HepG2 (cell line): ENCODE measurements around the gene G6PC3. TPM values are rescaled to one million over a fixed set of nuclear protein-coding genes. Genes with fewer than 3 reads are reported as not detected.

Source experiments
- ATAC-seq: fragments of 200-7000 bp; cut with Tn5 transposase; 3 replicates; pipeline ENCODE4 v1.9.1; 2020; ENCODE audit warnings: mild to moderate bottlenecking, moderate library complexity
- BruUV-seq: library from RNA; stranded (reverse); fragments of 400-500 nt; replicated peaks from 2 replicates; lab custom pipeline; 2021; lab: Mats Ljungman, UMichigan
- CTCF ChIA-PET: fragments of 300-600 bp; formaldehyde crosslinking; extraction: SDS; loops from one replicate; lab custom pipeline; 2021; ENCODE audit warnings: low total read pairs, inconsistent platforms, low intra/inter-chr PET ratio; lab: Yijun Ruan, JAX
- POLR2A ChIA-PET: fragments of 350-600 bp; sonication (Branson Sonifier 250); formaldehyde crosslinking; loops from one replicate; lab custom pipeline; 2020; ENCODE audit warnings: antibody characterized with exemption, inconsistent platforms; lab: Yijun Ruan, JAX
- DNase-seq: peaks from one replicate; pipeline ENCODE4 v3.0.0-alpha.2; 2015; ENCODE audit warnings: low spot score
- FAIRE-seq: peaks from 3 replicates; lab custom pipeline; 2011; peaks lifted over from hg19 to GRCh38; lab: Jason Lieb, UNC
- H2AFZ ChIP-seq: one replicate; pipeline ENCODE4 v1.6.1; 2011; ENCODE audit warnings: low read length, inconsistent platforms
- H3K27ac ChIP-seq: fragments of 300-600 bp; 3 replicates; pipeline ENCODE4 v1.8.0; 2011; ENCODE audit warnings: mixed run types, mild to moderate bottlenecking, mixed read lengths, low read length, inconsistent platforms; ENCODE audit not compliant: insufficient read depth; ENCODE audit errors: extremely low read length
- H3K27me3 ChIP-seq, 2 experiments: fragments of 200-600 bp in 1 of 2; 2 replicates in 1 of 2; 3 replicates in 1 of 2; pipeline versions ENCODE4 v1.6.0 to v1.8.0; 2011; ENCODE audit warnings: low read length in 2 of 2, mild to moderate bottlenecking in 2 of 2, moderate library complexity in 2 of 2, inconsistent platforms in 1 of 2; ENCODE audit not compliant: insufficient read depth in 2 of 2, control insufficient read depth in 1 of 2
- H3K36me3 ChIP-seq, 2 experiments: fragments of 200-600 bp in 1 of 2; replicated peaks in 1 of 2; 2 replicates in 1 of 2; 3 replicates in 1 of 2; pipeline versions ENCODE4 v1.5.1 to v1.8.0; 2011; ENCODE audit warnings: low read length in 2 of 2, inconsistent platforms in 1 of 2; ENCODE audit not compliant: insufficient read depth in 2 of 2, control insufficient read depth in 1 of 2
- H3K4me1 ChIP-seq: 2 replicates; pipeline ENCODE4 v1.5.1; 2012; ENCODE audit warnings: low read length, inconsistent platforms; ENCODE audit not compliant: insufficient read depth
- H3K4me2 ChIP-seq: 2 replicates; pipeline ENCODE4 v1.6.0; 2011; ENCODE audit warnings: low read depth, low read length, inconsistent platforms
- H3K4me3 ChIP-seq, 3 experiments: fragments of 200-600 bp in 1 of 3; sonication (generic), shearing (Covaris generic) in 1 of 3; replicated peaks in 1 of 3; 2 replicates each; pipeline ENCODE4 v1.5.1; 2011 to 2016; ENCODE audit warnings: low read length in 3 of 3, inconsistent platforms in 2 of 3, low read depth in 2 of 3, mild to moderate bottlenecking in 2 of 3, control low read depth in 1 of 3, mixed read lengths in 1 of 3; ENCODE audit not compliant: insufficient read depth in 1 of 3
- H3K79me2 ChIP-seq: one replicate; pipeline ENCODE4 v1.6.1; 2011; ENCODE audit warnings: low read length, inconsistent platforms; ENCODE audit not compliant: insufficient read depth
- H3K9ac ChIP-seq: 2 replicates; pipeline ENCODE4 v1.6.0; 2011; ENCODE audit warnings: mild to moderate bottlenecking, low read depth, low read length, inconsistent platforms; ENCODE audit not compliant: insufficient read depth
- H3K9me3 ChIP-seq: 2 replicates; pipeline ENCODE4 v1.5.1; 2012; ENCODE audit warnings: mild to moderate bottlenecking, low read length
- H4K20me1 ChIP-seq: 2 replicates; pipeline ENCODE4 v1.6.0; 2011; ENCODE audit warnings: inconsistent platforms, mild to moderate bottlenecking, low read length, moderate library complexity; ENCODE audit not compliant: insufficient read depth
- ELF4 ChIP-seq: sonication (generic); formaldehyde crosslinking; IDR thresholded peaks from 2 replicates; pipeline ENCODE4 v1.5.0; 2020; ENCODE audit warnings: missing genetic modification reagents, mild to moderate bottlenecking, moderate library complexity, borderline replicate concordance
- FLYWCH1 ChIP-seq: sonication (generic); formaldehyde crosslinking; IDR thresholded peaks from 2 replicates; pipeline ENCODE4 v1.8.1; 2023; ENCODE audit warnings: mild to moderate bottlenecking, missing genetic modification reagents
- HDAC1 ChIP-seq: sonication (generic); formaldehyde crosslinking; IDR thresholded peaks from 2 replicates; pipeline ENCODE4 v1.5.1; 2020; ENCODE audit warnings: mild to moderate bottlenecking, missing genetic modification reagents
- HMG20A ChIP-seq: IDR thresholded peaks from 2 replicates; pipeline ENCODE4 v1.6.1; 2016; ENCODE audit warnings: borderline replicate concordance
- IKZF1 ChIP-seq: fragments of 450-650 bp; IDR thresholded peaks from 2 replicates; pipeline ENCODE4 v1.7.1; 2016
- KLF15 ChIP-seq: sonication (generic); formaldehyde crosslinking; IDR thresholded peaks from 2 replicates; pipeline ENCODE4 v1.8.1; 2023; ENCODE audit warnings: borderline replicate concordance, mild to moderate bottlenecking, inconsistent platforms, missing genetic modification reagents, mixed read lengths
- MATR3 ChIP-seq: sonication (generic); formaldehyde crosslinking; IDR thresholded peaks from 2 replicates; pipeline ENCODE4 v1.4.0; 2020; ENCODE audit warnings: missing genetic modification reagents
- PHF5A ChIP-seq: IDR thresholded peaks from one replicate; pipeline ENCODE4 v1.6.1; 2018; ENCODE audit warnings: low read depth, missing genetic modification reagents; ENCODE audit not compliant: unreplicated experiment
- PRMT3 ChIP-seq: sonication (generic); formaldehyde crosslinking; IDR thresholded peaks from 2 replicates; pipeline ENCODE4 v1.8.1; 2022; ENCODE audit warnings: low read depth, mild to moderate bottlenecking, moderate library complexity, missing genetic modification reagents, borderline replicate concordance
- RNF2 ChIP-seq: fragments of 450-650 bp; conservative IDR thresholded peaks from 2 replicates; pipeline ENCODE4 v1.6.1; 2016; ENCODE audit warnings: low read depth
- SP1 ChIP-seq, 2 experiments: fragments of 450-650 bp in 1 of 2; sonication (generic) in 1 of 2; formaldehyde crosslinking in 1 of 2; IDR thresholded peaks; 2 replicates each; pipeline versions ENCODE4 v1.4.0 to v1.6.1; 2016 to 2020; ENCODE audit warnings: missing genetic modification reagents in 1 of 2
- TP53 ChIP-seq: sonication (generic); formaldehyde crosslinking; conservative IDR thresholded peaks from 2 replicates; pipeline ENCODE4 v1.4.0; 2020; ENCODE audit warnings: missing genetic modification reagents
- ZBTB1 ChIP-seq: sonication (generic); formaldehyde crosslinking; IDR thresholded peaks from 2 replicates; pipeline ENCODE4 v1.4.0; 2020; ENCODE audit warnings: missing genetic modification reagents, borderline replicate concordance
- ZFP82 ChIP-seq: sonication (generic); formaldehyde crosslinking; IDR thresholded peaks from 2 replicates; pipeline ENCODE4 v1.5.1; 2020; ENCODE audit warnings: mild to moderate bottlenecking, missing genetic modification reagents, borderline replicate concordance
- ZNF263 ChIP-seq: sonication (generic); formaldehyde crosslinking; IDR thresholded peaks from 2 replicates; pipeline ENCODE4 v1.4.0; 2020; ENCODE audit warnings: missing genetic modification reagents
- ZNF350 ChIP-seq: sonication (generic); formaldehyde crosslinking; IDR thresholded peaks from 2 replicates; pipeline ENCODE4 v1.4.0; 2020; ENCODE audit warnings: mild to moderate bottlenecking, low read depth, missing genetic modification reagents, borderline replicate concordance
- ZNF503 ChIP-seq: sonication (generic); formaldehyde crosslinking; IDR thresholded peaks from 2 replicates; pipeline ENCODE4 v1.4.0; 2020; ENCODE audit warnings: missing genetic modification reagents
- ZNF563 ChIP-seq: sonication (generic); formaldehyde crosslinking; IDR thresholded peaks from 2 replicates; pipeline ENCODE4 v1.8.0; 2022; ENCODE audit warnings: mild to moderate bottlenecking, moderate library complexity, missing genetic modification reagents
- ZNF616 ChIP-seq: sonication (generic); formaldehyde crosslinking; IDR thresholded peaks from 2 replicates; pipeline ENCODE4 v1.5.0; 2020; ENCODE audit warnings: low read depth, mild to moderate bottlenecking, missing genetic modification reagents
- ZNF639 ChIP-seq: conservative IDR thresholded peaks from 2 replicates; pipeline ENCODE4 v1.6.1; 2018; ENCODE audit warnings: missing genetic modification reagents
- ZNF891 ChIP-seq: sonication (generic); formaldehyde crosslinking; IDR thresholded peaks from 2 replicates; pipeline ENCODE4 v1.5.0; 2020; ENCODE audit warnings: mild to moderate bottlenecking, missing genetic modification reagents
- WGBS: methylation state at CpG from one replicate; pipeline ENCODE4 v1.1.6; 2017; ENCODE audit warnings: low lambda C conversion rate; 5-methylcytosine and 5-hydroxymethylcytosine counted together
- in situ Hi-C: cut with HindIII; loops from 2 replicates; pipeline ENCODE4 v1.10.0; 2017; ENCODE audit warnings: low pct_unique_long_range_greater_than_20kb; ENCODE audit not compliant: extremely low pct_ligation_motif_present
- intact Hi-C: fragments of 100-400 bp; cut with micrococcal nuclease; formaldehyde crosslinking; loops from one replicate; pipeline ENCODE4 v1.10.0; 2022; ENCODE audit not compliant: unreplicated experiment
- polyA plus RNA-seq, 8 experiments: library from polyadenylated mRNA; depleted of rRNA in 3 of 8; stranded (reverse) in 7 of 8; unstranded in 1 of 8; fragments of >200 nt; fragmentation: Illumina TruSeq in 4 of 8; extraction: Trizol in 4 of 8; gene quantifications; 2 replicates each; pipeline versions ENCODE4 v1.2.1 to v1.2.3, GENCODE V29; 2011 to 2016; ENCODE audit warnings: low read depth in 4 of 8, missing spikeins in 1 of 8, mixed read lengths in 1 of 8; ENCODE audit not compliant: insufficient read depth in 1 of 8
- total RNA-seq, 5 experiments: library from RNA; depleted of rRNA; stranded (reverse); fragments of >200 nt; fragmentation: Illumina TruSeq; extraction: Trizol; gene quantifications; 2 replicates each; pipeline ENCODE4 v1.2.3, GENCODE V29; 2016; ENCODE audit warnings: low read depth in 1 of 5

Gene G6PC3
- total and polyA plus RNA-seq, 2 of the 13 experiments (the other 11 are each of a cell fraction or from before 2014, with no cell fraction given), result 38.5 to 75.8 TPM

- FAIRE-seq (peak; percentile 85), ATAC-seq (peak; percentile 78), DNase-seq (peak; percentile 97)
- Histone ChIP-seq H3K4me1 (peaks cover 97% of the 10 kb centered on the region), H3K27me3 (no peaks in the 10 kb centered on the region), H4K20me1 (peaks cover 9% of the 10 kb centered on the region; the same call in 1 of the 2 replicates), H3K4me2 (peak overlapping the region; percentile 99), H3K9ac (peak overlapping the region; percentile 77), H3K9me3 (no peaks in the 10 kb centered on the region), H3K36me3 (peaks cover 0 to 1% of the 10 kb centered on the region in 2 experiments; a peak in 3 of 5 replicates), H3K4me3 (peak overlapping the region; percentile 76 to 86 (median 85)), H3K27ac (peak overlapping the region; percentile 88), H2AFZ (no peak overlapping the region), H3K79me2 (peaks cover 59% of the 10 kb centered on the region)
- TSS peak; percentile 74 for BruUV-seq
- POLR2A ChIA-PET, result interaction anchor here (0.6 to 6.2 kb wide), 20 partner anchors 9 to 1054 kb away, joined by 3 to 83 read pairs (median 6); partner anchors contain the start of genes G6PC3, HDAC5 and LSM12
- intact Hi-C loops (no loop called here), in situ Hi-C loops (no loop called here)
- 8% methylated on average over 16 of the region's 16 CpGs for WGBS
- CTCF ChIA-PET, result interaction anchor here (1.3 to 1.4 kb wide), 2 partner anchors 15 to 25 kb away, joined by 4 read pairs; partner anchors contain the start of gene HDAC5
- TF ChIP-seq ZBTB1 (CRISPR knock-in tag) (no peak), HDAC1 (peak; percentile 96), ZFP82 (CRISPR knock-in tag) (no peak; the same call in 1 of the 2 replicates), TP53 (no peak), PHF5A (CRISPR knock-in tag) (peak; percentile 93), SP1 (IDR thresholded peaks at IDR 0.05) (no peak), SP1 (CRISPR knock-in tag; IDR thresholded peaks at IDR 0.05) (0 out of 2 replicates have a peak, but pooled peaks have one; percentile 33), ZNF616 (CRISPR knock-in tag) (no peak), FLYWCH1 (CRISPR knock-in tag) (no peak), ZNF263 (CRISPR knock-in tag) (no peak), ZNF891 (peak; percentile 90; the same call in 1 of the 2 replicates), ZNF503 (CRISPR knock-in tag) (peak; percentile 87), ELF4 (no peak), ZNF563 (CRISPR knock-in tag) (no peak), MATR3 (CRISPR knock-in tag) (no peak), KLF15 (no peak), IKZF1 (no peak), ZNF639 (0 out of 2 replicates have a peak, but pooled peaks have one; percentile 67), RNF2 (no peak), ZNF350 (CRISPR knock-in tag) (peak; percentile 75; the same call in 1 of the 2 replicates), HMG20A (CRISPR knock-in tag) (peak; percentile 74; the same call in 1 of the 2 replicates), PRMT3 (CRISPR knock-in tag) (no peak)
Measured at GRCh38 chr17:44108440-44109311, 38.1 kb downstream of the G6PC3 start.
